CD4-positive, alpha-beta T cell treated with Interleukin-15 for 4 hours (primary cell): Measurements from ENCODE around the gene DSCAML1.

Source experiments
- DNase-seq: peaks from one replicate; pipeline ENCODE4 v3.0.0-alpha.2; 2020; ENCODE audit warnings: low spot score

DSCAML1 gene

GRCh38 chr11:117489999-117490679, 306.9 kb downstream of the DSCAML1 start:
- DNase-seq = no peak

GRCh38 chr11:117488996-117489952, 307.7 kb downstream of the DSCAML1 start:
- DNase-seq = no peak

GRCh38 chr11:117486059-117486458, 311.0 kb downstream of the DSCAML1 start:
- DNase-seq = no peak

- no peak for DNase-seq
Measured at GRCh38 chr11:117484156-117484555, 312.9 kb downstream of the DSCAML1 start.

- no peak for DNase-seq
Measured at GRCh38 chr11:117483372-117483771, 313.6 kb downstream of the DSCAML1 start.

GRCh38 chr11:117482881-117483280, 314.1 kb downstream of the DSCAML1 start:
- DNase-seq = no peak

- DNase-seq = no peak
Measured at GRCh38 chr11:117481885-117482284, 315.1 kb downstream of the DSCAML1 start.

GRCh38 chr11:117481036-117481435, 316.0 kb downstream of the DSCAML1 start:
- DNase-seq = no peak

GRCh38 chr11:117480221-117480620, 316.8 kb downstream of the DSCAML1 start:
- no peak for DNase-seq

GRCh38 chr11:117479372-117479771, 317.6 kb downstream of the DSCAML1 start:
- DNase-seq = no peak

GRCh38 chr11:117478926-117479325, 318.1 kb downstream of the DSCAML1 start:
- DNase-seq = no peak

GRCh38 chr11:117478126-117478860, 318.7 kb downstream of the DSCAML1 start:
- DNase-seq = no peak

- DNase-seq = no peak
Measured at GRCh38 chr11:117477721-117478120, 319.3 kb downstream of the DSCAML1 start.

GRCh38 chr11:117476531-117477142, 320.4 kb downstream of the DSCAML1 start:
- no peak for DNase-seq

GRCh38 chr11:117475716-117476530, 321.1 kb downstream of the DSCAML1 start:
- no peak for DNase-seq

- DNase-seq = no peak
Measured at GRCh38 chr11:117473481-117474091, 323.4 kb downstream of the DSCAML1 start.

- DNase-seq = no peak
Measured at GRCh38 chr11:117471776-117472175, 325.2 kb downstream of the DSCAML1 start.

- DNase-seq = no peak
Measured at GRCh38 chr11:117470576-117470975, 326.4 kb downstream of the DSCAML1 start.

- no peak for DNase-seq
Measured at GRCh38 chr11:117468888-117469287, 328.1 kb downstream of the DSCAML1 start.

- DNase-seq = no peak
Measured at GRCh38 chr11:117467770-117468169, 329.2 kb downstream of the DSCAML1 start.

- DNase-seq = no peak
Measured at GRCh38 chr11:117466966-117467365, 330.1 kb downstream of the DSCAML1 start.
